ENCODE measurements around the gene NPAS3. TPM values are rescaled to one million over a fixed set of nuclear protein-coding genes. Genes with fewer than 3 reads are reported as not detected.

NPAS3 gene
- total RNA-seq, 1 experiment from 2014 or later: 15.6 TPM

DNA sequence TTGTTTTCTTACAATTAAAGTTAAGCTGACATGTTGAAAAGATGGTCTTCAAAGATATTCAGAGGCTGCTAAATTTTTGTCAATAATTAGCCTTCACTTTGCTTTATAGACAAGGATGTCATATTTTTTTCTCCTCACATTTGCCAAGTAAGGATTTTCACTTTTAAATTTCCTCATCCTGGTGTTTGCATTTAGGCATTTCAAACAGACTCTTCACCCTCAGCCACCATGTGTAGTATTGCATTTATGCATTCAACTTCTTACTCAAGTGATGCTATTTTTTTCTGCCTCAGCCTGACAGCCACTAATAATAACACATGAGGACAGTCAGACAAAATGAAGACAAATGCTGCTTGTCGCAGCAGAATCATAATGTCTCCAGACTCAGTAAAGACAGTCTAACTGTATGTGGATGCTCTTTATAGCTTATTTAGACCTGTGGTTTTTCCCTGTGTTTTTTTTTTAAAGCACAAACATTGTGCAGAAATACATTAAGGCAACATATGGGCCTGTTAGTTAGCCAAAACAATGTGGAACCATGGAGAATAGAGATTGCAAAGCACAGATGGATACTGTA lies 481.5 kb downstream of the NPAS3 start:
- no TSS peak for BruUV-seq (replicated peaks)
- intact Hi-C loops (cut with micrococcal nuclease; ENCODE audit: unreplicated experiment): no loop called here
- Histone ChIP-seq H3K36me3 (ENCODE audit: insufficient read depth, low read length, poor library complexity, severe bottlenecking) (no peaks in the 10 kb centered on the region), H3K27ac (ENCODE audit: low read depth, low read length, poor library complexity, severe bottlenecking) (no peak overlapping the region), H3K4me1 (ENCODE audit: insufficient read depth, low read length, poor library complexity, severe bottlenecking) (no peaks in the 10 kb centered on the region), H3K9me3 (ENCODE audit: low read depth, low read length, poor library complexity, severe bottlenecking) (no peaks in the 10 kb centered on the region), H3K4me3 (ENCODE audit: low read depth, low read length, poor library complexity, severe bottlenecking) (no peak overlapping the region), H3K27me3 (replicated peaks; ENCODE audit: insufficient read depth, low read depth, low read length, poor library complexity) (no peaks in the 10 kb centered on the region)
- DNase-seq (ENCODE audit: low spot score): no peak
- ChIA-PET POLR2A (ENCODE audit: low non-redundant PET) (interaction anchor here (0.5 kb wide), 1 partner anchor 114 kb away, joined by 12 read pairs; no protein-coding TSS in a partner anchor), CTCF (no interaction called here)
- TF ChIP-seq, protein P1, sequence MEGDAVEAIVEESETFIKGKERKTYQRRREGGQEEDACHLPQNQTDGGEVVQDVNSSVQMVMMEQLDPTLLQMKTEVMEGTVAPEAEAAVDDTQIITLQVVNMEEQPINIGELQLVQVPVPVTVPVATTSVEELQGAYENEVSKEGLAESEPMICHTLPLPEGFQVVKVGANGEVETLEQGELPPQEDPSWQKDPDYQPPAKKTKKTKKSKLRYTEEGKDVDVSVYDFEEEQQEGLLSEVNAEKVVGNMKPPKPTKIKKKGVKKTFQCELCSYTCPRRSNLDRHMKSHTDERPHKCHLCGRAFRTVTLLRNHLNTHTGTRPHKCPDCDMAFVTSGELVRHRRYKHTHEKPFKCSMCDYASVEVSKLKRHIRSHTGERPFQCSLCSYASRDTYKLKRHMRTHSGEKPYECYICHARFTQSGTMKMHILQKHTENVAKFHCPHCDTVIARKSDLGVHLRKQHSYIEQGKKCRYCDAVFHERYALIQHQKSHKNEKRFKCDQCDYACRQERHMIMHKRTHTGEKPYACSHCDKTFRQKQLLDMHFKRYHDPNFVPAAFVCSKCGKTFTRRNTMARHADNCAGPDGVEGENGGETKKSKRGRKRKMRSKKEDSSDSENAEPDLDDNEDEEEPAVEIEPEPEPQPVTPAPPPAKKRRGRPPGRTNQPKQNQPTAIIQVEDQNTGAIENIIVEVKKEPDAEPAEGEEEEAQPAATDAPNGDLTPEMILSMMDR (conservative IDR thresholded peaks at IDR 0.05; ENCODE audit: low read depth, low read length): no peak
- no peak for TF ChIP-seq EZH2 (IDR thresholded peaks at IDR 0.05; ENCODE audit: borderline replicate concordance, low read depth, low read length, poor library complexity, severe bottlenecking)

DNA sequence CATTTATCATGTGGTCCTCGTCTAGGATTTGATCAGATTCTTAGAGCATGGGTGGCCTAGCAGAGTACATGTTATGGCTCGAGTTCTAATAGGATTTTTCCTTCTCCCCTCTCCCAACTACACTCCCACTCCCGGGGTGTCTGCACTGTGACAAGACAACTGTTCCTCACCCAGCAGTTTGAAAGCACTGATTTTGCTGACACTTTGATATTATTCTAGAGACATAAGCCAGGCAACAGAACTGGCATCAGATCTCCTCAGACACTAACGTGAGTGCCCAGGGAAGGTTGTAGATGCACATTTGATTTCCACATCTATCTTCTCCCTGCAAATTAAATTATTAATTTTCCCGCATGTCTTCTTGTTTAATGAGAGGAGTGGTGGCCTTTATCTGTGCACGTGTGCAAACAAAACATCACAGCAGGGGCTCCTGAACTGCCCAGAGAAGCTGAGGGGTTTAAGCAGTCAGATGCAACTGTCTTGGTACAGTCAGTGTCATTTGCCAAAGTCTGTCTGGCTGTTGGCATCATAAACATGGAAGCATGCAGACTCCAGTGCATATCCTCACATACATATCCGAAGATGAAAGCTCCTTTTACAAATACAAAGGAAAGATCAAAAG lies 491.8 kb downstream of the NPAS3 start:
- Histone ChIP-seq H3K4me3 (ENCODE audit: low read depth, low read length, poor library complexity, severe bottlenecking) (no peak overlapping the region), H3K9me3 (ENCODE audit: low read depth, low read length, poor library complexity, severe bottlenecking) (no peaks in the 10 kb centered on the region), H3K27ac (ENCODE audit: low read depth, low read length, poor library complexity, severe bottlenecking) (no peak overlapping the region), H3K4me1 (ENCODE audit: insufficient read depth, low read length, poor library complexity, severe bottlenecking) (peaks cover 9% of the 10 kb centered on the region), H3K27me3 (replicated peaks; ENCODE audit: insufficient read depth, low read depth, low read length, poor library complexity) (no peaks in the 10 kb centered on the region), H3K36me3 (ENCODE audit: insufficient read depth, low read length, poor library complexity, severe bottlenecking) (no peaks in the 10 kb centered on the region)
- BruUV-seq (replicated peaks): no TSS peak
- TF ChIP-seq EZH2 (IDR thresholded peaks at IDR 0.05; ENCODE audit: borderline replicate concordance, low read depth, low read length, poor library complexity, severe bottlenecking): no peak
- TF ChIP-seq, protein P1 (conservative IDR thresholded peaks at IDR 0.05; ENCODE audit: low read depth, low read length): no peak
- ChIA-PET CTCF (no interaction called here), POLR2A (ENCODE audit: low non-redundant PET) (no interaction called here)
- no peak for DNase-seq (ENCODE audit: low spot score)
- intact Hi-C loops (cut with micrococcal nuclease; ENCODE audit: unreplicated experiment): loop anchor here (5.0 kb wide), 2 partner anchors 493 to 853 kb away; partner anchors contain the start of gene NPAS3

DNA sequence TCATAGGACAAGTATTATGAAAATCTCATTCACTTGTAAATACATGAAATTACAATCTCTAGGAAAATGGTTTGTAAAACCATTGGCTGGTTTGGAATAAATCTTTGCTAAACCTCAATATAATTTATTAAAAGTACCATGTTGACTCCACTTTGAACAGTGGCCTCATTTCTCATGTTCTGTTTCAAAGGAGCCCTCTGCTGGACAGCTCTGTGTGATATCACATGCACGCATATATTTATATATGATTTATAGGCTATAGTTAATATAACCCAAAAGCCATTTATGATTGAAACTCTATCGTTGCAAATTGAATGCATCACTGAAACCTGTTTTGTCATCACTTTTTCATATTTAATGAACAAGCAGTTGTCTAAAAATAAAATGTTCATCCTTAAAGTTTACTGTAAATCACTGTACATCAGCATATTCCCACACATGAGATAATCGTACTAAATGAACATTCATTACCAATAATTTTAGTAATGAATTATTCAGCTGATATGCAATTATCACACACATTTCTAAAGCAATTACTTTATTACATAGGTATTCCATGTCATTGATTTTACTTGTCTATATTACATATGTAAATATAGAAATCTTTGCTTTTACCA lies 493.8 kb downstream of the NPAS3 start:
- no peaks in the 10 kb centered on the region for H3K36me3 ChIP-seq (ENCODE audit: insufficient read depth, low read length, poor library complexity, severe bottlenecking)
- TF ChIP-seq, protein P1 (conservative IDR thresholded peaks at IDR 0.05; ENCODE audit: low read depth, low read length): peak; percentile 81
- no peak for TF ChIP-seq EZH2 (IDR thresholded peaks at IDR 0.05; ENCODE audit: borderline replicate concordance, low read depth, low read length, poor library complexity, severe bottlenecking)
- intact Hi-C loops (cut with micrococcal nuclease; ENCODE audit: unreplicated experiment): loop anchor here (1.0 to 5.0 kb wide), 4 partner anchors 360 to 855 kb away; partner anchors contain the start of gene NPAS3
- no peak overlapping the region for H3K27ac ChIP-seq (ENCODE audit: low read depth, low read length, poor library complexity, severe bottlenecking)
- H3K4me1 ChIP-seq (ENCODE audit: insufficient read depth, low read length, poor library complexity, severe bottlenecking): peaks cover 9% of the 10 kb centered on the region
- ChIA-PET POLR2A (ENCODE audit: low non-redundant PET) (no interaction called here), CTCF (no interaction called here)
- H3K4me3 ChIP-seq (ENCODE audit: low read depth, low read length, poor library complexity, severe bottlenecking): no peak overlapping the region
- no peaks in the 10 kb centered on the region for H3K27me3 ChIP-seq (replicated peaks; ENCODE audit: insufficient read depth, low read depth, low read length, poor library complexity)
- peak; percentile 69 for DNase-seq (ENCODE audit: low spot score)
- no TSS peak for BruUV-seq (replicated peaks)
- no peaks in the 10 kb centered on the region for H3K9me3 ChIP-seq (ENCODE audit: low read depth, low read length, poor library complexity, severe bottlenecking)
